Activated CD4-positive, alpha-beta T cell treated with anti-CD3 and anti-CD28 coated beads for 48 hours (primary cell): ENCODE measurements around the gene NUDT12.

Experiments used
- DNase-seq: peaks from one replicate; pipeline ENCODE4 v3.0.0-alpha.2; 2020

Gene NUDT12

GRCh38 chr5:103562453-103563157 lies at the start of gene NUDT12:
Gene NUDT12, minus strand, starts transcription at chr5:103562789. Its CDS starts 2,541 bp downstream, at chr5:103560248.
- DNase-seq, result peak; percentile 59

- DNase-seq, result no peak
Observed at GRCh38 chr5:103607346-103607745, 44.8 kb upstream of the NUDT12 start.

GRCh38 chr5:103605277-103605676 lies 42.7 kb upstream of the NUDT12 start:
- DNase-seq, result no peak

- DNase-seq, result no peak
Observed at GRCh38 chr5:103602438-103602837, 39.8 kb upstream of the NUDT12 start.

GRCh38 chr5:103601314-103601713 lies 38.7 kb upstream of the NUDT12 start:
- DNase-seq, result no peak

- DNase-seq, result no peak
Observed at GRCh38 chr5:103600086-103600485, 37.5 kb upstream of the NUDT12 start.

GRCh38 chr5:103598997-103599566 lies 36.5 kb upstream of the NUDT12 start:
- no peak for DNase-seq

GRCh38 chr5:103590221-103590620 lies 27.6 kb upstream of the NUDT12 start:
- DNase-seq, result no peak

- no peak for DNase-seq
Observed at GRCh38 chr5:103589776-103590175, 27.2 kb upstream of the NUDT12 start.

GRCh38 chr5:103589357-103589756 lies 26.8 kb upstream of the NUDT12 start:
- DNase-seq, result no peak

- no peak for DNase-seq
Observed at GRCh38 chr5:103587185-103587748, 24.7 kb upstream of the NUDT12 start.

GRCh38 chr5:103582364-103582763 lies 19.8 kb upstream of the NUDT12 start:
- peak; percentile 3 for DNase-seq

GRCh38 chr5:103573411-103573810 lies 10.8 kb upstream of the NUDT12 start:
- DNase-seq, result no peak

GRCh38 chr5:103572454-103572853 lies 9.9 kb upstream of the NUDT12 start:
- no peak for DNase-seq

GRCh38 chr5:103571730-103572129 lies 9.1 kb upstream of the NUDT12 start:
- DNase-seq, result no peak

- no peak for DNase-seq
Observed at GRCh38 chr5:103569313-103570060, 6.9 kb upstream of the NUDT12 start.

- DNase-seq, result no peak
Observed at GRCh38 chr5:103565719-103566118, 3.1 kb upstream of the NUDT12 start.

GRCh38 chr5:103561685-103562452 lies 720 bp downstream of the NUDT12 start:
- no peak for DNase-seq

GRCh38 chr5:103560826-103561225 lies 1.8 kb downstream of the NUDT12 start:
- DNase-seq, result no peak

- DNase-seq, result no peak
Observed at GRCh38 chr5:103546858-103547257, 15.7 kb downstream of the NUDT12 start.

- no peak for DNase-seq
Observed at GRCh38 chr5:103542441-103542840, 20.1 kb downstream of the NUDT12 start.

- no peak for DNase-seq
Observed at GRCh38 chr5:103541569-103541968, 21.0 kb downstream of the NUDT12 start.

GRCh38 chr5:103541114-103541513 lies 21.5 kb downstream of the NUDT12 start:
- DNase-seq, result no peak
